SJCRH30 (cell line): ENCODE measurements around the gene RASGEF1C. TPM values are rescaled to one million over a fixed set of nuclear protein-coding genes. Genes with fewer than 3 reads are reported as not detected.

Experiments
- DNase-seq, 2 experiments: peaks; one replicate each; pipeline ENCODE4 v3.0.0-alpha.2; 2015 to 2020
- H3K27ac ChIP-seq: fragments of 250-450 bp; sonication (Bioruptor Pico); 2 replicates; pipeline ENCODE4 v1.5.1; 2020; ENCODE audit warnings: mild to moderate bottlenecking, moderate library complexity
- H3K27me3 ChIP-seq: fragments of 250-450 bp; sonication (Bioruptor Pico); 2 replicates; pipeline ENCODE4 v1.5.1; 2020; ENCODE audit warnings: mild to moderate bottlenecking, moderate library complexity
- H3K36me3 ChIP-seq: fragments of 250-450 bp; sonication (Bioruptor Pico); 2 replicates; pipeline ENCODE4 v1.5.1; 2020; ENCODE audit warnings: mild to moderate bottlenecking, moderate library complexity
- H3K4me1 ChIP-seq: fragments of 250-450 bp; sonication (Bioruptor Pico); 2 replicates; pipeline ENCODE4 v1.5.1; 2020; ENCODE audit warnings: mild to moderate bottlenecking, moderate library complexity
- H3K4me3 ChIP-seq: fragments of 250-450 bp; sonication (Bioruptor Pico); 2 replicates; pipeline ENCODE4 v1.5.1; 2020; ENCODE audit warnings: mild to moderate bottlenecking, moderate library complexity
- H3K9me3 ChIP-seq: fragments of 250-450 bp; sonication (Bioruptor Pico); replicated peaks from 2 replicates; pipeline ENCODE4 v1.5.1; 2020; ENCODE audit warnings: mild to moderate bottlenecking, moderate library complexity
- total RNA-seq: library from RNA; depleted of rRNA; stranded (reverse); fragments of >200 nt; shearing (Covaris generic); gene quantifications from 2 replicates; pipeline ENCODE4 v1.2.3, GENCODE V29; 2014

RASGEF1C gene
- total RNA-seq, 1 experiment from 2014 or later = not detected

GRCh38 chr5:180112181-180112861 is 96.7 kb downstream of the RASGEF1C start:
- no peak for DNase-seq
- no peaks in the 10 kb centered on the region for H3K4me1 ChIP-seq
- H3K4me3 ChIP-seq = no peak overlapping the region
- H3K36me3 ChIP-seq = no peaks in the 10 kb centered on the region
- H3K27ac ChIP-seq = no peak overlapping the region
- H3K9me3 ChIP-seq = 0 out of 2 replicates have a peak, but pooled peaks cover 3% of the 10 kb centered on the region
- no peaks in the 10 kb centered on the region for H3K27me3 ChIP-seq

GRCh38 chr5:180111273-180112002 is 97.6 kb downstream of the RASGEF1C start:
- H3K4me1 ChIP-seq = no peaks in the 10 kb centered on the region
- DNase-seq = no peak
- no peak overlapping the region for H3K27ac ChIP-seq
- H3K9me3 ChIP-seq = 0 out of 2 replicates have a peak, but pooled peaks cover 3% of the 10 kb centered on the region
- no peak overlapping the region for H3K4me3 ChIP-seq
- no peaks in the 10 kb centered on the region for H3K27me3 ChIP-seq
- no peaks in the 10 kb centered on the region for H3K36me3 ChIP-seq

GRCh38 chr5:180109920-180110319 is 99.1 kb downstream of the RASGEF1C start:
- Histone ChIP-seq H3K9me3 (0 out of 2 replicates have a peak, but pooled peaks cover 3% of the 10 kb centered on the region), H3K27ac (no peak overlapping the region), H3K4me1 (no peaks in the 10 kb centered on the region), H3K36me3 (no peaks in the 10 kb centered on the region), H3K4me3 (no peak overlapping the region), H3K27me3 (no peaks in the 10 kb centered on the region)
- DNase-seq = no peak

GRCh38 chr5:180107005-180107404 is 102.0 kb downstream of the RASGEF1C start:
- Histone ChIP-seq H3K4me1 (no peaks in the 10 kb centered on the region), H3K27ac (no peak overlapping the region), H3K9me3 (0 out of 2 replicates have a peak, but pooled peaks cover 3% of the 10 kb centered on the region), H3K27me3 (no peaks in the 10 kb centered on the region), H3K36me3 (no peaks in the 10 kb centered on the region), H3K4me3 (no peak overlapping the region)
- DNase-seq = no peak

GRCh38 chr5:180105827-180106312 is 103.1 kb downstream of the RASGEF1C start:
- H3K4me3 ChIP-seq = no peak overlapping the region
- no peak for DNase-seq
- 0 out of 2 replicates have a peak, but pooled peaks cover 3% of the 10 kb centered on the region for H3K9me3 ChIP-seq
- no peaks in the 10 kb centered on the region for H3K36me3 ChIP-seq
- no peaks in the 10 kb centered on the region for H3K4me1 ChIP-seq
- no peak overlapping the region for H3K27ac ChIP-seq
- H3K27me3 ChIP-seq = no peaks in the 10 kb centered on the region

GRCh38 chr5:180104168-180104530 is 104.9 kb downstream of the RASGEF1C start:
- Histone ChIP-seq H3K27ac (no peak overlapping the region), H3K9me3 (0 out of 2 replicates have a peak, but pooled peaks cover 3% of the 10 kb centered on the region), H3K36me3 (no peaks in the 10 kb centered on the region), H3K27me3 (no peaks in the 10 kb centered on the region), H3K4me3 (no peak overlapping the region), H3K4me1 (no peaks in the 10 kb centered on the region)
- DNase-seq = no peak

GRCh38 chr5:180103487-180104167 is 105.4 kb downstream of the RASGEF1C start:
- H3K27me3 ChIP-seq = no peaks in the 10 kb centered on the region
- H3K36me3 ChIP-seq = no peaks in the 10 kb centered on the region
- no peak for DNase-seq
- no peaks in the 10 kb centered on the region for H3K4me1 ChIP-seq
- H3K9me3 ChIP-seq = 0 out of 2 replicates have a peak, but pooled peaks cover 3% of the 10 kb centered on the region
- no peak overlapping the region for H3K27ac ChIP-seq
- no peak overlapping the region for H3K4me3 ChIP-seq

GRCh38 chr5:180102636-180103035 is 106.4 kb downstream of the RASGEF1C start:
- Histone ChIP-seq H3K9me3 (0 out of 2 replicates have a peak, but pooled peaks cover under 1% of the 10 kb centered on the region), H3K27me3 (no peaks in the 10 kb centered on the region), H3K27ac (no peak overlapping the region)

GRCh38 chr5:180101451-180102105 is 107.4 kb downstream of the RASGEF1C start:
- no peaks in the 10 kb centered on the region for H3K27me3 ChIP-seq
- no peaks in the 10 kb centered on the region for H3K9me3 ChIP-seq
- no peak overlapping the region for H3K27ac ChIP-seq
- no peaks in the 10 kb centered on the region for H3K36me3 ChIP-seq
- DNase-seq = no peak
- no peak overlapping the region for H3K4me3 ChIP-seq
- H3K4me1 ChIP-seq = no peaks in the 10 kb centered on the region

More at GRCh38 chr5:180102636-180103035, 106.4 kb downstream of the RASGEF1C start:
- Histone ChIP-seq H3K4me1 (no peaks in the 10 kb centered on the region), H3K36me3 (no peaks in the 10 kb centered on the region), H3K4me3 (no peak overlapping the region)
- no peak for DNase-seq

- DNase-seq = no peak
- H3K36me3 ChIP-seq = no peaks in the 10 kb centered on the region
Measured at GRCh38 chr5:180100621-180101450, 108.2 kb downstream of the RASGEF1C start.

GRCh38 chr5:180099733-180100611 is 109.0 kb downstream of the RASGEF1C start:
- H3K27ac ChIP-seq = no peak overlapping the region
- no peaks in the 10 kb centered on the region for H3K36me3 ChIP-seq
- DNase-seq = no peak
- no peaks in the 10 kb centered on the region for H3K4me1 ChIP-seq
- no peaks in the 10 kb centered on the region for H3K27me3 ChIP-seq
- no peaks in the 10 kb centered on the region for H3K9me3 ChIP-seq
- no peak overlapping the region for H3K4me3 ChIP-seq

More at GRCh38 chr5:180100621-180101450, 108.2 kb downstream of the RASGEF1C start:
- Histone ChIP-seq H3K27ac (no peak overlapping the region), H3K4me3 (no peak overlapping the region), H3K9me3 (no peaks in the 10 kb centered on the region), H3K27me3 (no peaks in the 10 kb centered on the region), H3K4me1 (no peaks in the 10 kb centered on the region)

- H3K27me3 ChIP-seq = no peaks in the 10 kb centered on the region
- no peak overlapping the region for H3K4me3 ChIP-seq
- DNase-seq = no peak
- H3K36me3 ChIP-seq = no peaks in the 10 kb centered on the region
- no peak overlapping the region for H3K27ac ChIP-seq
- no peaks in the 10 kb centered on the region for H3K9me3 ChIP-seq
- no peaks in the 10 kb centered on the region for H3K4me1 ChIP-seq
Measured at GRCh38 chr5:180098991-180099732, 109.8 kb downstream of the RASGEF1C start.
